ENCODE data around the gene P2RX7.
"Not testable (repeated sequence)": the region's sequence is repeated elsewhere in the genome, so short reads cannot be mapped to it uniquely, and the experiment has no call there.

P2RX7 gene

DNA sequence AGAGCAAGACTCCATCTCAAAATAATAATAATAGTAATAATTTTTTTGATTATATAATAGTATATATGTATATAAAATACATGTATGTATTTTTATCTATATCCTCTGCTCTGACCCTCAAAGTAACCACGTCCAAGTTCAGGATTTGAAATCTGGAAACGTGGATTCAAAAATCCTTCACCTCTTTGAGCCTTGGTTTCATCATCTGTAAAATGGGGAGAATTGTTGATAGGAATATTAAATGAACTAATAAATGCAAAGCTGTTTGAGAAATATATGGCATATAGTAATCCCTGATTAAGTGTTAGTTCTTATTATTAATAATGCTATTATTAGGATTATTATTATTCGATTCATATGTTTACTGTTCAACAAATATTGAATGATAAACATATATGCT is 2.6 kb downstream of the P2RX7 start:
- no peak for DNase-seq (ENCODE audit: low read depth, low spot score)
- Histone ChIP-seq H3K27ac (no peak overlapping the region), H3K9me3 (ENCODE audit: low read depth, low read length) (no peaks in the 10 kb centered on the region), H3K9ac (ENCODE audit: insufficient read length) (no peak overlapping the region), H3K36me3 (ENCODE audit: insufficient read depth, low read length) (no peaks in the 10 kb centered on the region), H3K4me3 (no peak overlapping the region)
- no peak for TF ChIP-seq POLR2AphosphoS5 (IDR thresholded peaks at IDR 0.05; ENCODE audit: borderline replicate concordance, low read depth, low read length)
- no peak for TF ChIP-seq FOXP2 (optimal IDR thresholded peaks at IDR 0.05; ENCODE audit: control extremely low read depth, extremely low read length, insufficient read depth)

DNA sequence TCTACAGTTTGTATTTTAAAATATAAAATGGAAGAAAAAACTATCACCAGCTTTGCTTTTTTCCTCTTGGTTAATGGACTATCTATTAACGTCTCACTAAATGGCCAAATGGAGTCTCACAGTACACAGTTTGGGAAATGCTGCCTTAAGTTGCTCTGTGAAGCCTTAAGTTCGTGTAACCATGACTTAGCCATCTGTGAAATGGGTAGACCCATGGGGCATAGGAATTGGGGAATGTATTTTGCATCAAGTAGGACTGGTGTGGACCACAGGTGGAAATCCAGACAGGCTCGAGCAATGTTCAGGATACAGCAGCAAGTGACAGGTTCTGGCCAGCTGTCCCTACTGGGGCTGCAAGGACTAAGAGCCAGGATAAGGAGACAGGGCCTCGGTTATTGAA is 4.8 kb downstream of the P2RX7 start:
- TF ChIP-seq POLR2AphosphoS5 (IDR thresholded peaks at IDR 0.05; ENCODE audit: borderline replicate concordance, low read depth, low read length) (no peak), EZH2 (IDR thresholded peaks at IDR 0.05) (no peak), FOXP2 (optimal IDR thresholded peaks at IDR 0.05; ENCODE audit: control extremely low read depth, extremely low read length, insufficient read depth) (no peak)
- no peak overlapping the region for H3K4me3 ChIP-seq
- H3K27ac ChIP-seq: no peak overlapping the region
- no peak overlapping the region for H3K9ac ChIP-seq (ENCODE audit: insufficient read length)
- no peak for DNase-seq (ENCODE audit: low read depth, low spot score)
- H3K36me3 ChIP-seq (ENCODE audit: insufficient read depth, low read length): no peaks in the 10 kb centered on the region
- no peaks in the 10 kb centered on the region for H3K9me3 ChIP-seq (ENCODE audit: low read depth, low read length)

DNA sequence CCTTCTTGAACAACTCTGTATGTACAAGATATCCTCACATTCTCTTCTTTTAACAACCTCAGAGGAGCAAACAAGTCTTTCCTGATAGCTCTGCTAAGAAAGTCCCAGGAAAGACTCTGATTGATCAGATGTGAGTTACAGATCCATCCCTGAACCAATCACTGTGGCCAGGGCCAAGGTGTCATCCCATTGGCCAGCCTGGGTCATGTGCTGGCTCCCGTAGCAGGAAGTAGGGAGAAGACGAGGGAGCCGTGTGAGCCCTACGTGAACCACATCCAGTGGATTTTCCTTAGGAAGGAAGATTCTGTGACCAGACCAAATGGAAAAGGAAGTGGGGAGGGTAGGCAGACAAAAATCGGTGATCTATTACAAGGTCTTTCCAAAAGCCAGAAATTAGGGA is 5.6 kb downstream of the P2RX7 start:
- TF ChIP-seq FOXP2 (optimal IDR thresholded peaks at IDR 0.05; ENCODE audit: control extremely low read depth, extremely low read length, insufficient read depth) (no peak), EZH2 (IDR thresholded peaks at IDR 0.05) (no peak), POLR2AphosphoS5 (IDR thresholded peaks at IDR 0.05; ENCODE audit: borderline replicate concordance, low read depth, low read length) (no peak)
- H3K36me3 ChIP-seq (ENCODE audit: insufficient read depth, low read length): no peaks in the 10 kb centered on the region
- no peak for DNase-seq (ENCODE audit: low read depth, low spot score)
- no peak overlapping the region for H3K27ac ChIP-seq
- no peaks in the 10 kb centered on the region for H3K9me3 ChIP-seq (ENCODE audit: low read depth, low read length)
- H3K4me3 ChIP-seq: no peak overlapping the region
- no peak overlapping the region for H3K9ac ChIP-seq (ENCODE audit: insufficient read length)

DNA sequence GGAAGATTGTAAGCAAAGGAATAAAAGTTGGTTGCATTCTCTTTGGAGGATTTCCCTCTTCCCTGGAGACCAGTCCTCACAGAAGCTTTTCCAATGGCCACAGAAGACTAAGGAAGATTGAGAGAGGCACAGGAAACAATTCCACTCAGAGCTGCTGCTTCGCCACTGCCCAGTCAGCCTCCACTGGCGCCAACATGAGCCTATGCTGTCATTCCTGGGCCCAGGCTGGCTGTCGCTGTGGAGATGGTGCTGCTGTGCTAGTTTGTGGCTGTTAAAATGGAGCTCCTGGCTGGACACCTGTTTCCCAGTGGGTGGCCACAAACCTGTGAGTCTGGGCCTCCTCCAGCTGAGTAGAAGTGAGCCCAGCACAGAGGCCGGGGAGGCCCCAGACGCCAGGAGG is 6.6 kb downstream of the P2RX7 start:
- no peaks in the 10 kb centered on the region for H3K36me3 ChIP-seq (ENCODE audit: insufficient read depth, low read length)
- H3K9me3 ChIP-seq (ENCODE audit: low read depth, low read length): no peaks in the 10 kb centered on the region

DNA sequence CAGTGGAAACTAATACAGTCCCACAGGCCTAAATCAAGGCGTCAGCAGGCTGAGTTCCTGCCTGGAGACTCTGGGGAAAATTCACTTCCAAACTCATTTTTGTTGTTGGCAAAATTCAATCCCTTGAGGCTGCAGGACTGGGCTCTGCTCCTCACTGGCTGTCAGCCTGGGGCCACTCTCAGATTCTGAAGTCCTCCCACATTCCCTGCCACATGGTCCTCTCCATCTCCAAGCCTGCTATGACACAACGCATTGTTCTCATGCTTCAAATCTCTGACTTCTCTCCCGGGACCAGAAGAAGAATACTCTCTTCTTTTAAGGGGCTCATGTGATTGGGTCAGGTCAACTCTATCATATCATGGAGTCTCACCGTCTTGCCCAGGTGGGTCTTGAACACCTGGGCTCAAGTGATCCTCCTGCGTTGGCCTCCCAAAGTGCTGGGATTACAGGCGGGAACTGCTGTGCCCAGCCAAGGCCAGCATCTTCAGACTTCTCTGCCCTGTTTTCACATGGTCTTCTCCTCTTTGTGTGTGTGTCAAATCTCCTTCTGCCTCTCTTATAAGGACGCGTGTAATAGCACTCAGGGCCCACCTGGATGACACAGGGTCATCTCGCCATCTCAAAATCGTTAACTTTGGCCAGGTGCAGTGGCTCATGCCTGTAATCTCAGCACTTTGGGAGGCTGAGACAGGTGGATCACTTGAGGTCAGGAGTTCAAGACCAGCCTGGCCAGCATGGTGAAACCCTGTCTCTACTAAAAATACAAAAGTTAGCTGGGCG is 9.7 kb downstream of the P2RX7 start:
- Histone ChIP-seq H3K4me3 (no peak overlapping the region), H3K27ac (no peak overlapping the region), H3K9ac (ENCODE audit: insufficient read length) (no peak overlapping the region), H3K36me3 (ENCODE audit: insufficient read depth, low read length) (no peaks in the 10 kb centered on the region), H3K9me3 (ENCODE audit: low read depth, low read length) (no peaks in the 10 kb centered on the region)
- no peak for TF ChIP-seq POLR2AphosphoS5 (IDR thresholded peaks at IDR 0.05; ENCODE audit: borderline replicate concordance, low read depth, low read length)
- no peak for TF ChIP-seq FOXP2 (optimal IDR thresholded peaks at IDR 0.05; ENCODE audit: control extremely low read depth, extremely low read length, insufficient read depth)
- TF ChIP-seq EZH2 (IDR thresholded peaks at IDR 0.05): no peak
- no peak for DNase-seq (ENCODE audit: low read depth, low spot score)

More for the DNA sequence above, 6.6 kb downstream of the P2RX7 start:
- TF ChIP-seq EZH2 (IDR thresholded peaks at IDR 0.05): no peak
- no peak for TF ChIP-seq FOXP2 (optimal IDR thresholded peaks at IDR 0.05; ENCODE audit: control extremely low read depth, extremely low read length, insufficient read depth)
- no peak for TF ChIP-seq POLR2AphosphoS5 (IDR thresholded peaks at IDR 0.05; ENCODE audit: borderline replicate concordance, low read depth, low read length)
- Histone ChIP-seq H3K4me3 (no peak overlapping the region), H3K9ac (ENCODE audit: insufficient read length) (no peak overlapping the region), H3K27ac (no peak overlapping the region)
- DNase-seq (ENCODE audit: low read depth, low spot score): no peak

DNA sequence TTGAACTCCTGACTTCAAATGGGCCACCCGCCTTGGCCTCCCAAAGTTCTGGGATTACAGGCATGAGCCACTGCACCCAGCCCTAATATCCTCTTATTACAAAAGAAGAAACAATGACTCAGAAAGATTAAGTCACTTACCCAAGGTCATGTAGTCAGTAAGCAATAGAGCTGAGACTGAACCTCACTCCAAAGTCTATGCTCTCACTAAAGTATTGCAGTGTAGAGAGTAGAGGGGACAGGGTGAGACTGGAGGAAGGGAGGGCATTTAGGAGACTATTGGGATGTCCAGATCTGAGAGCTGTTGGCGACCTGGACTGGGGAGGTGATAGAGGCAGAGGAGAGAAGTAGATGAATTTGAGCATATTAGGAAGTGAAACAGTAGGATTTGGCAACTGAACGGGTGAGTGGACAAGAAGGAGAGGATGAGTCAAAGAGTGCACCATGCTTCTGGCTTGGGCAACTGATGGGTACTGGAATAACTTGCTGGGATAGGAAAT is 11.8 kb downstream of the P2RX7 start:
- H3K9me3 ChIP-seq (ENCODE audit: low read depth, low read length): no peaks in the 10 kb centered on the region
- H3K4me3 ChIP-seq: no peak overlapping the region
- H3K36me3 ChIP-seq (ENCODE audit: insufficient read depth, low read length): no peaks in the 10 kb centered on the region
- TF ChIP-seq POLR2AphosphoS5 (IDR thresholded peaks at IDR 0.05; ENCODE audit: borderline replicate concordance, low read depth, low read length) (no peak), FOXP2 (optimal IDR thresholded peaks at IDR 0.05; ENCODE audit: control extremely low read depth, extremely low read length, insufficient read depth) (no peak), EZH2 (IDR thresholded peaks at IDR 0.05) (no peak)
- H3K9ac ChIP-seq (ENCODE audit: insufficient read length): no peak overlapping the region
- DNase-seq (ENCODE audit: low read depth, low spot score): no peak
- H3K27ac ChIP-seq: peak overlapping the region; percentile 52; the same call in 1 of the 2 replicates

DNA sequence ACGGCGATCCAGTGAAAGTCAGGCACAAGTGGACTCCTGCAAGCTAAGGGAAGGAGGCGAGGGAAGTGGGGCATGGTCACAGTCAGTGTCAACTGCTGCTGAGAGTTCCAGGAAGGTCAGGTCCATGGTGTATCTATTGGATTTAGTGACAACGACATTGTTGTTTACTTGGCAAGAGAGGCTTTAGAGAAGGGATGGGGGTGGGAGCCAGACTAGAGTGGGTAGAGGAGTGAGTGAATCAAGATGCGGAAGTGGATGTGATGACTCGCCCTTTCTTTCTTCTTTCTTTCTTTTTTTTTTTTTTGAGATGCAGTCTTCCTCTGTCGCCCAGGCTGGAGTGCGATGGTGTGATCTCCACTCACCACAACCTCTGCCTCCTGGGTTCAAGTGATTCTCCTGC is 12.5 kb downstream of the P2RX7 start:
- no peaks in the 10 kb centered on the region for H3K36me3 ChIP-seq (ENCODE audit: insufficient read depth, low read length)
- H3K4me3 ChIP-seq: no peak overlapping the region
- no peak for TF ChIP-seq POLR2AphosphoS5 (IDR thresholded peaks at IDR 0.05; ENCODE audit: borderline replicate concordance, low read depth, low read length)
- no peak for TF ChIP-seq FOXP2 (optimal IDR thresholded peaks at IDR 0.05; ENCODE audit: control extremely low read depth, extremely low read length, insufficient read depth)
- H3K9me3 ChIP-seq (ENCODE audit: low read depth, low read length): no peaks in the 10 kb centered on the region
- no peak overlapping the region for H3K9ac ChIP-seq (ENCODE audit: insufficient read length)
- no peak overlapping the region for H3K27ac ChIP-seq
- no peak for DNase-seq (ENCODE audit: low read depth, low spot score)

DNA sequence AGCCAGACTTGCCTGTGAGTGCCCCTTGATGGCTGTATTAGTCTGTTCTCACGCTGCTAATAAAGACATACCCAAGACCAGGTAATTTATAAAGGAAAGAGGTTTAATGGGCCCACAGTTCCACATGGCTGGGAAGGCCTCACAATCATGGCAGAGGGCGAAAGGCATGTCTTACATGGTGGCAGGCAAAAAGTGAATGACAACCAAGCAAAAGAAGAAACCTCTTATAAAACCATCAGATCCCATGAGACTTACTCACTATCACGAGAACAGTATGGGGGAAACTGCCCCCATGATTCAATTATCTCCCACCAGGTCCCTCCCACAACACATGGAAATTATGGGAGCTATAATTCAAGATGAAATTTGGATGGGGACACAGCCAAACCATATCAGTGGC is 16.6 kb downstream of the P2RX7 start:
- not testable (repeated sequence) for H3K9ac ChIP-seq (ENCODE audit: insufficient read length); H3K9me3 ChIP-seq (ENCODE audit: low read depth, low read length); H3K4me3 ChIP-seq; DNase-seq (ENCODE audit: low read depth, low spot score); H3K27ac ChIP-seq; H3K36me3 ChIP-seq (ENCODE audit: insufficient read depth, low read length)
